Activated CD4-positive, alpha-beta T cell treated with anti-CD3 and anti-CD28 coated beads, Interleukin-2, amount 50 U/mL, for 48 hours (primary cell): Measurements from ENCODE around the gene RBM19.

ENCODE experiments used
- DNase-seq, 2 experiments: peaks; one replicate each; pipeline ENCODE4 v3.0.0-alpha.2; 2020

The RBM19 gene

DNA sequence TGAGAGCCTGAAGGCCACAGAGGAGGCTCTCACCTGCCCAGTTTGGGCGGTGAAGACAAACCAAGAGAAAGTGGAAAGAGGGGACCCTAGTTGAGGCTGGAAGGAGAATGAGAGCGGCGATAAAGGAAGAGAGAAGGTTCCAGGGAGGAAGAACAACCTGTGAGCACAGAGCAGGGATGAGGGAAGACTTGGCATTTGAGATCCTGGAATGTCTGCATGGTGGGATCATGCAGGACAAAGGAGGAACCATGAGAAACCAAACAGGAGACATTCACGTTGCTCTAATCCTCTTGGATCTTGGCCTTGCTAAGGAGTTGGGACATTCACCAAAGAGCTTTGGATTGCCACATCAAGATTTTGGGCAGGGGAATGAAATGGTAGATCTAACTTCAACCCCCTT is 22.9 kb upstream of the RBM19 start:
- no peak for DNase-seq

DNA sequence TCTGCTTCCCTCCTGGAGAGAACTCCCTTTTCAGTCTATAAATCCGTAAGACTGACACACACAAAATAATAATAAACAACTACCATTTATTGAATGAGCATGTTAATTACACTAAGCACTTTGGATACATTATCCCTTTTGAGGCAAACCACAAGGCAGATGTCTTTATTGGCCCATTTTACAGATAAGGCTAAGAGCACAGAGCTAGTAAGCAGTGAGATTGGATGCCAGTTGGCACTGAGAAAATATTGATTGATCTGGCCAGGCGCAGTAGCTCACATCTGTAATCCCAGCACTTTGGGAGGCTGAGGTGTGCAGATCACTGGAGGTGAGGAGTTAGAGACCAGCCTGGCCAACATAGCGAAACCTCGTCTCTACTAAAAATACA is 21.9 kb upstream of the RBM19 start:
- DNase-seq, result no peak

DNA sequence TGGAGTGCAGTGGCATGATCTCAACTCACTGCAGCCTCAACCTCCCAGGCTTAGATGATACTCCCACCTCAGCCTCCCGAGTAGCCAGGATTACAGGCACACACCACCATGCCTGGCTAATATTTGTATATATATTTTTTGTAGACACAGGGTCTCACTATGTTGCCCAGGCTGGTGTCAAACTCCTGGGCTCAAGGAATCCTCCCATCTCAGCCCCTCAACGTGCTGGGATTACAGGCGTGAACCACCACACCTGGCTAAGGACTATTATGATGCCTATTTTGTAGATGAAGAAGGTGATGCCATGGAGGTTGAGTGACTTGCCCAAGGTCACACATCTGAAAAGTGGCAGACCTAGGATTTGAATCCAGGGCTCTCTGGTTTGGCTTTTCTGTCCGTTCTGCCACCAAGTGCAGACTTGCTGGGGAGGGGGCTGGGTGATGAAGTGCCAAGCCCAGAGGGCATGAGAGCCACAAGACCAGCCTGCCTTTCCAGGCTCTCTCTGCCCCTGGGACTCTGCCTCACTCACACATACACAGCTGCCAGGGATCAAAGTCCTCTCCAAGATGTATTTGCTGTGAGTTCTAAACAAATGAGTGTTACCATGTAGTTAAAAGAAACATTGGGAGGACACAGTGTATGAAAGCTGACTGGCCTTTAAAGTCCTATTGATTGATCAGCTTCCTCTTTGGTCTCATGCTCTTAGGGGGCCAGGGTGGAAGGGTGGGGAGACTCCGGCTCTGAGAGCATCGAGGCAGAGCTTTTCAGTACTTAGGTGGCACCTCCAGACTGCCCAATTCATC is 21.3 kb upstream of the RBM19 start:
- no peak for DNase-seq

DNA sequence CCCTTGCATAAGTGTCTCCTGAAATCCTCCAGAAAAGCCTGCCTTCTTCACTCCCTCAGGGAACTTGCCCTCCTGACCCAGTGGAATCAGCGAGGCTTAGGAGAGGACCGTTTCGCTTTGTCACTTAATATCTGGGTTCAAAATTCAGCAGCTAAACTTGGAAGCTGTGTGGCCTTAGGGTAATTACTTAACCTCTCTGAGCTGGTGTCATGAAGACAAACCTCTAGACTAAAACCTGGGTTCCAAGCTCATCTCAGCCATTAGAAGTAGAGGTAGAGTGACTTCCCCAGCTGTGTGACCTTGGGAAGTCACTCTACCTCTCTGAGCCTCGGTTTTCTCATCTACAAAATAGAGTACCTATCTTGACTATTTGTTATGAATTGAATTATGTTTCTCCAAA is 18.3 kb upstream of the RBM19 start:
- no peak for DNase-seq

DNA sequence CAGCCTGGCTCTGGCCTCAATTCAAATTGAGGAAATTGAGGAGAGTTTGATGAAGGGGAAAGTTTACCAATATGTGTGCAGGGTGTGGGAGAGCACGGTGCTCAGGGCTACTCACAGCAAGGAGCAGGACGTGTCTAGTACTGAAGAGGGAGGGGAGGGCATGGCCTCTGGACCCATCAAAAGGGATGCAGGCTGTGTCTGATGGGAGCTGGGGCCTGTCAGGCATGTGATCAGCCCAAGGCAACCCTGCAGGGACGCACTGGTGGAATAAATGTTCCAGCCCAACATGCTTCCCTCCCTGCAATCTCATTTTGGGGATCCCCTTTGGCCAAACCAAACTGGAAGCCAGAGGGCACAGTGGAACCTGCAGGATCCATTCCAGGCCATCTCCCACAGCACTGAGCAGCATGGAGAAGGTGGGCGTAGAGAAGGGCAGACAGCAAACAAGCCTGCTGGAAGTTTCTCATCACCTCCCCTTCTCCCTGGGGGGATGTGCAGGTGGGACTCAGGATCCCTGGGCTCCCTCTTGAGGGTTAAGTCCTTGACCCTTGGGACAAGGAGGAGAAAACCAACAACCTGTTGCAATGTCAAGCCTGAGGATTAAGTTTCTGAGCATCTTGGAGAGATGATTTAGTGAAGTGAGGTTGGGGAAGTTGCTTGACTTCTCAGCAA is 17.8 kb upstream of the RBM19 start:
- no peak for DNase-seq

DNA sequence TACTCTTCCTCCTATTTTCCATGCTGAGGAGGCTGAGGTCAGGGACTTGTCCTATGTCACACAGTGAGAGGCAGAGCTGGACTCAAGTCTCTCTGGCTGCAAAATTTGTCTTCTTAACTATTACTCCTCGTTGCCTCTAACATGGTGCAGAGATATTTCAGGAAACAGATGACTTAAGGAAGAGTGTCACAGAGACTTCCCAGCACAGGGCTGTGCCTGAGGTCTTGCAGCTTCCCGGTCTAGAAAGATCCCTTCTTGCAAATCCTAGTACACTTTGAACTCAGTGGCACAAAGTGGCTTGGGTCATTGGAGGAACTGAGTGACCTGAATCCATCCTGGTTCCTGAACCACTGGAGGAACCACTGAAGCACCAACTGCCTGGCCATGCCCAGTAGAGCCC is 17.1 kb upstream of the RBM19 start:
- DNase-seq, result no peak

DNA sequence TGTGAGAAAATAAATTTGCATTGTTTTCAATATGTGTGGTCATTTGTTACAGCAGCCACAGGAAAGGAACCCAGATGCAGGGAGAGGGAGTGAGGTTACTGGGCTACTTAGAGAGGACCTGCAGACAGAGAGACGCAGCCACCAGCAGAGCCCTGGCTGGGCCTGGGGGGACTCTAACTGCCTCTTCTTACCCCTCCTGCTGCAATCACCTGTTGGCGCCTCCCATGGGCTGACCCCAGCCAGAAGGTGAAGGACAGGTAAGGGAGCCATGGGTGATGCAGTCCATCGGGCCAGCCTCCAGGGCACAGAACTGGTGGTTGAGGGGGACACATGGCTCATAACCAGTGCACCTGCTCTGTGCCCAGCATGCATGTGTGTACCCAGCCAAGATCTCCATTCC is 15.8 kb upstream of the RBM19 start:
- no peak for DNase-seq

DNA sequence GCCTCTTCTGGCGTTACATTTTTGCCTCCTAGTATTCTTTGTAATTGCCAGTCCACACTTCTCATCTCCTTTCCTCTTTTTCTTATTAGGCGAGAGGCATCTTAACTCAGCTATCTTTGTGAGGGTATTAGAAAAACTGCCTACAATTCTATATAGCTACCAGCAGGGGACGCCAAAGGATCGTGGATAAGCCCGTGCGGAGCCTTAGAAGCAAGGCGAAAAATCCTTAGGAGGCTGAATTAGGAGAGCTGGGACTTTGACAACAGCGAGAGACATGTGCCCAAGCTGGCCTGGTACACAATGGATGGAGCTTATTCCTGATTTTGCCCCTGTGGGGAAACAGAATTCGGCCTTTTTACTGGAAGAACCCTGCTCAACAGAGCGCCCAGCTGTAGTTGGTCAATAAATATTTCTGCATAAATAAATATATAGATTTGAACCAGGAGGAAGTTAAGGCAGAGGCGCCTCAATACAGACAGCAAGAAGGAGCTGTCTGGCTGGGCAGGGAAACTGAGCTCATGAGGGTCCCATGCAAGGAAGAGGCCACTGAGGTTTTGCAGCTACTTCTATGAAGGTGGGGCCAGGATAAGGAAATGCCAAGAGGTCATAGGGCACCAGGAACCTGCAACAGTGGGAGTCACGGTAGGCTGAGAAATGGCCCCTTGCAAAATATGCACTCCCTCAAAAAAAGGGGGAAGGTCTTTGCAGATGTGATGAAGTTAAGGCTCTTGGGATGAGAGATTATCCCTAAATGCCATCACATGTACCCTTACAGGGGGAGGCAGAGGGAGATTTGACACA is 14.6 kb upstream of the RBM19 start:
- peak; percentile 1 to 18 for DNase-seq

DNA sequence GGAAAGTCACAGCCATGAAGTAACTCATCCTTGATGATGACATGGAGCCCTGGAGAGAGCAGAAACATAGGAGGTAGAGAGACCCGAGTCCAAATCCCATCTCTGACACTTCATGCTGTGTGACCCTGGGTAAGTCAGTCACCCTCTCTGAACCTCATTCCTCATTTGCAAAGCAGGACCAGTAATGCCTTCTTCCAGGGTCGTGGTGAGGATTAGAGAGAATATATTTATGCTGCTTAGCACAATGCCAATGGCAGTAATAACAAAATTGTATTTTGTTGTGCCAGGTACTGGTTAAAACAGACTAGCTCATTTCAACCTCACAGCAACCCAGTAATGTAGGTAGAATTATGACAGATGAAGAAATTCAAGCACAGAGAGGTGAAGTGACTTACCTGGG is 13.9 kb upstream of the RBM19 start:
- no peak for DNase-seq

DNA sequence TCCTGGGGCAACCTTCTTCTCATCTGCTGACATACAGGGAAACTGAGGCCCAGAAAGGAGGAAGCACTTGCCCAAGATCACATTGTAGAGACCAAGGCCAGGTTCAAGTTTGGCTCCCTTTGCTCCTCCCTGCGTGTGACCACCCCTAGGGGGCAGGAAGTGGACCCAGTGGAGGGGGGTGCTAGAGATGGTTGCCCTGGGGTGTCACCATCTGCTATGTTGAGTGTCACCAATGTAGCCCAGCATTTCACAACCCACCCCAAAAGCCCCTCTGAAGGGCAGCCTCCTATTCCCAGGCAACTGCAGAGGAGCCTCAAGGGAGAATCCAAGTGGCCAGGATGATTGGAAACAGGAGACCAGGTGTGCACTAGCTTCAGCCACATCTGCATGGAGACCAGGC is 12.0 kb upstream of the RBM19 start:
- no peak for DNase-seq

DNA sequence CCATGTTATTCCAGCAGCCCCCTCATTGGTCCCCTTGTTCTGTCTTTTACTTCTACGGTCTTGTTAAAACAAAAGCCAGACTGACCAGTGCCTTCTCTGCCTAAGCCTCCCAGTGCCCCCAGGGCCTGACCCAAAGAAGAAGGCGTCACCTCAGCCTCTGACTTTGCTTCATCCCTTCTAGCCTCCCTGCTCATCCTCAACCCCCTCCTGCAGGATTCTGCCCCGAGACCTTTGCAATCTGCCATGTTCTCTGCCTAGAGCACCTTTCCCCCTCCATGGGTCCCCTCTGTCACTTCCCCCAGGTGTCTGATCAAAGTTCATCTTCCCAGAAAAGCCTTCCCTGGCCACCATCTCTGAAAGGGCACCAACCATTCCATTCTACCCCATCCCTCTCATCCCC is 7.9 kb upstream of the RBM19 start:
- DNase-seq, result no peak

DNA sequence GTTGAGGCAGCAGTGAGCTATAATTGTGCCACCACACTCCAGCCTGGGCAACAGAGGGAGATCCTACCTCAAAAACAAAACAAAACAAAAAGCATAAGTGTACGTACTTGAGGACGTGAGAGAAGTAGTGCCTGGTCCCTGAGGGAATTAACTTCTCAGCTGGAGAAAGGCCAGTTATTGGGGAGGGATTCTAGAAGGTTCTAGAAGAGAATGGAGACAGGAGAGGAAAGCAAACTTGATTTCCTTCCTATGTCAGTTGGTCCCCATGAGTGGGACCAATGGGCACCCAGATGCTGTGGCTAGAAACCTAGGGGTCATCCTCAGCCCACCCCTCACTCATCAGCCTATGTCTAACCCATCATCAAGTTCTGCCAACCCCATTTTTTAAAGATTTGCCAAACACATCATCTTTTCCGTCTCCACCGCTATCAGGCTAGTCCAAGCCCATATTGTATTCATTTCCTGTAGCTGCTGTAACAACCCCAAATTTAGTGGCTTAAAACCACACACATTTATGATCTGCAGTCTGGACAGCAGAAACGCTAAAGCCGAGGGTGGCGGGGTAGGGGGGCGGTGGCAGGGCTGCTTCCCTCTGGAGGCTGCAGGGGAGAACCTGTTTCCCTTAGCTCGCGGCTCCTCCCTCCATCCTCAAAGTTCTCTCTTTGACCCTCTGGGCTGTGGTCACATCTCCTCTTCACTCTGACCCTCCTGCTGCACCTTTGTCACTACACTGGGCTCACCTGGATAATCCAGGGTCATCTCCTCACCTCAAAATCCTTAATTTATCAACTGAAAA is 7.2 kb upstream of the RBM19 start:
- no peak for DNase-seq

DNA sequence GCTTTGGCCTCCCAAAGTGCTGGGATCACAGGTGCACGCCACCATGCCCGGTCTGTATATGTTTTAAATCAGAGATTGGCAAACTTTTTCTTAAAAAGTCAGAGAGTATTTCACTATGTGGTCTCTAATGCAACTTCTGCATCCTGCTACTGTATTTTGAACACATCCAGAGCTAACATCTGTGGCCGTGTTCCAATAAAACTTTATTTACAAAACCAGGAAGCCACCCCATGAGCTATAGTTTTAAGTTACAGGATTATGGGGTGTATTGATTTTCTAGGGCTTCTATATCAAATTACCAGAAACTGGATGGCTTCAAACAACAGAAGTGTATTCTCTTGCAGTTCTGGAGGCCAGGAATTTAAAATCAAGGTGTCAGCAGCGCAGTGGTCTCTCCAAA is 5.3 kb upstream of the RBM19 start:
- no peak for DNase-seq

DNA sequence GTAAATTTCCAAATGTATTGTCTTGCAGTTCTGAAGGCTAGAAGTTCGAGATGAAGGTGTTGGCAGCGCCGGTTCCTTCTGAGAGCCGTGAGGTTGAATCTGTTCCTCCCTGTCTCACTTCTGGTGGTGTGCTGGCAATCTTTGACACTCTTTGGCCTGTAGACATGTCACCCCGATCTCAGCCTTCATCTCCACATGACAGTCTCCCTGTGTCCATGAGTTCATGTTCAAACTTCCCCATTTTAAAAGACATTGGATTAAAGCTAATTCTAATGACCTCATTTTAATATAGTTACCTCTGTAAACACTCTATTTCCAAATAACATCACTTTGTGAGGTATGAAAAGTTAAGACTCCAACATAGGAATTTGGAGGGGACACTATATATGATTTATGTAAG is 4.1 kb upstream of the RBM19 start:
- DNase-seq, result no peak

DNA sequence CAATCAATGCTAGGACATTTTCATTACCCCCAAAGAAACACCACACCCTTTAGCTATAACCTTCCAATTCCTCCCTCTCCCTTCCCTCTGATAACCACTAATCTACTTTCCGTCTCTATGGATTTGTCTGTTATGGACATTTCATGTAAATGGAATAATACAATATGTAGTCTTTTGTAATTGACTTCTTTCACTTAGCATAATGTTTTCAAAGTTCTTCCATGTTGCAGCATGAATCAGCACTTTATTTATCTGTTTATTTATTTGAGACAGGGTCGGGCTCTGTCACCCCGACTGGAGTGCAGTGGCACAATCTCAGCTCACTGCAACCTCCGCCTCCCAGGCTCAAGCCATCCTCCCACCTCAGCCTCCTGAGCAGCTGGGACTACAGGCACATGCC is 1.2 kb upstream of the RBM19 start:
- DNase-seq, result no peak

DNA sequence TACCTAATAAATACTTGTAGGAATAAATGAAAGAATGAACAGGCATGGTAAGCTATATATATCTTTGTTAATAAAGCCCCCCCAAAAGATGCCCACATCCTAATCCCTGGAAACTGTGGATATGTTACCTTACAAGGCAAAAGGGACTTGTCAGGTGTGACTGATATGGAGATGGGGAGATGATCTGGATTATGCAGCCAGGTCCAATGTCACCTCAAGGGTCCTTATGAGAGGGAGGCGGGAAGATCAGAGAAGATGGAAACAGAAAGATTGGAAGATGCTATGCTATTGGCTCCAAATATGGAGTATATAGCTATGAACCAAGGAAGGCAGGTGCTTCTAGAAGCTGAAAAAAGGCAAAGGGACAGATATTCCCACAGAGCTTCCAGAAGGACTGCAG is 3.4 kb downstream of the RBM19 start:
- DNase-seq, result no peak

DNA sequence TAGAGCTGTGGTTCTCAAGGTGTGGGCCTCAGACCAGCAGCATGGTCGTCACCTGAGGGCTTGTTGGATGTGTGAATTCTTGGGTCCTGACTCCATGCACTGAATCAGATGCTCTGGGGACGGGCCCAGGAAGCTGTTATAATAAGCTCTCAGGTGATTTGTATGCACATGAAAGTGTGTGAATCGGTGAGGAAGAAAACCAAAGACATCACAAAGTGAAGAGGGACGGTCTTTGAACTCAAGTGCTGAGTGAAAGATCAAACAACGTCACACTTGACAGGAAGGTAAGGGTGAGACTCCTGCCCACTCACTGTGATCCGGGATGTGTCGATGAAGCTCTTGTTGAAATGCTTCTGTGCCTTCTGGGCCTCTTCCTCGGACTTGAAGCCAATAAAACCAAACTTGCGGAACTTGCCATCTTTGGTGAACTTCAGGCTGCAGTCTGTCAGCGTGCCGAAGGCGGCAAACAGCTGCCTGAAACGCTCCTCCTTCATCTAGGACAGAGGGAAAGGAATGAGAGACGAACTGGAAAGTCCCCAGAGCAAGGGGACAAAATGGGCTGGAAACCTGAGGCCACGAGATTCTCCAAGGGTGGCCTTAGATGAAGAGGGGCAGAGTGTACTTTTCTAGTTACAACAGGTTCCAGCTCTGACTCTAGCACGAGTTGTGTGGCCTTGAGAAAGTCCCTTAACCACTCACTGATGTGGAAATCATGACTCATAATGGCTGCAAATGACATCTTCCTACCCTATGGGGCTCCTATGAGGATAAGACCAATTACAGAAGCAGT is 4.0 kb downstream of the RBM19 start:
- DNase-seq, result peak; percentile 41 to 54

DNA sequence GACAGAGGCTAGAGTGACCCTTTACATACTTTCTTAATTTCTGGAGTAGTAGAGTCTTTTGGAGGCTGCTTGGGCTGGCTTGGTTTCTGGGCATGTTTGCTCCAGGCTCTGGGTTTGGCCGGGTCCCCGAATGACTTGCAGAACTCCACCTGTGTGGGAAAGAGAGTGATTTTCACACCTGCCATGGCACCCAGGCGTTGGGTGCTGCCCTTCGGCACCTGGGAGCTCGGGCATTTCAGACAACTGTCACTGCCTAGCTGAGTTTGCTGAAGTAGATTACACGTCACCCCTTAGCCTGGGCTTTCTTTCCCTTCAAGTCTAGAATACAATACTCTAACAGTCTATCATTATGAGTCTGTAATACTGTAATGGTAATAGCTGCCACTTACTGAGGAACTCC is 6.1 kb downstream of the RBM19 start:
- no peak for DNase-seq

DNA sequence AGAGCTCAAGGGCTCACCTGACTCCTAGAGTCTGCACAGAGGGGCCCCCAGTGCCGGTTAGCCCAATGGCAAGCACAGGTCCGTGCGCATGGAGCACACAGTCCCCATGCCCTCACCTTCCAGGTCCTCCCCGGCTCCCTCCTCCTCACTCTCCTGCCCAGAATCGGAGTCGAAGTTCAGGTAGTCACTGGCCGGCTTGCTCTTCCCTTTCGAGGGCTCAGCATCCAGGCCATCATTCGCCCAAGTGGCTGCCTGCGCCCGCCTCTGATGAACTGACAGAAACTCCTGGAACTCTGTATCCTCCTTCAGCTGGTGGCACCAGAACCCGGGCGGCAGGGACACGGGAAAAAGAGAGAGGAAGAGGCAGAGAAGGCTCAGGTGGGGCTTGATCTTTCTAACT is 7.0 kb downstream of the RBM19 start:
- no peak for DNase-seq

DNA sequence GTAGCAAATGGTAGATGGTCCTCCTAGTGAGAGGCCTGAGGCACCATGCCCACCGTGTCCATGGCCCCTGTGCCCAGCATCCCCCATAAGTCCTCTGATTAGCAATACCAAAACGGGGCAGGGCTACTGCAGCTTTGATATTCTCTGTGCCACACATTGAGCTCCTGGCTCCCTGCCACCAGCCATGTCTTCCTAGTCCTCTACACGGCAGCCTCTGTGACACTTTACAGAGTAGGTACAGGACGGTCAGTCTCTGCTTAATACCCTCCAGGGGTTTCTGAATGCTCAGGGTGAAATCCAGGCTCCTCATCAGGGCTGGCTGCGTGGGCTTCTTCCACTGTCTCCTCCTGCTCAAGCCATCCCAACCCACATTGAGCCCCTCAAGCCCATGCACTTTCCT is 8.0 kb downstream of the RBM19 start:
- no peak for DNase-seq

DNA sequence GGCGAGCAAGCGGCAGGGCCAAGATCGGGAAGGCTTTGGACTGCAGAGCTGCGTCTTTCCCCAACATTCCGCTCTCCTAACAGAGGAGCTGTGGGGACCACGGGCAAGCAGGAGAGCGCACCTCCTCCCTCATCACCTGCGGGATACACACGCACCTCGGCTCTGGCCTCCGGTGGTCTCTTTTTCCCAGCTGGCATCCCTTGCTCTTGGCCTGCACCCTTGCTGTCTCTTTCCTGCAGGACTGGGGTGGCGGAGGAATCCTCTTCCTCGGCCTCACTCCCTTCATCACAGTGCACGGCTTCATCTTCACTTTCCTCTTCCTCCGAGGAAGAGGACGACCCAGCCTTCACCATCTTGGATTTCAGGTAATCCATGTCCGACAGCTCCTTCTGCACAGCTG is 8.5 kb downstream of the RBM19 start:
- no peak for DNase-seq
